Stomach (tissue), 4 donors: Measurements from ENCODE around the gene TBC1D2.

Experiments
- POLR2A ChIP-seq, 4 donors: fragments of 450-650 bp; IDR thresholded peaks; one replicate each; pipeline ENCODE4 v1.6.1; 2016; ENCODE audit warnings: antibody characterized with exemption in 4 of 4, control low read depth in 2 of 4, mild to moderate bottlenecking in 1 of 4, moderate library complexity in 1 of 4
- TF ChIP-seq, protein P1 (sequence below), 7 experiments: fragments of 450-650 bp in 4 of 7; fragments of 200-600 bp in 3 of 7; sonication (generic) in 3 of 7; IDR thresholded peaks; one replicate each; pipeline ENCODE4 v1.5.1; 2016 to 2019; ENCODE audit warnings: antibody characterized with exemption in 7 of 7, control low read depth in 2 of 7, mild to moderate bottlenecking in 1 of 7

DNA sequence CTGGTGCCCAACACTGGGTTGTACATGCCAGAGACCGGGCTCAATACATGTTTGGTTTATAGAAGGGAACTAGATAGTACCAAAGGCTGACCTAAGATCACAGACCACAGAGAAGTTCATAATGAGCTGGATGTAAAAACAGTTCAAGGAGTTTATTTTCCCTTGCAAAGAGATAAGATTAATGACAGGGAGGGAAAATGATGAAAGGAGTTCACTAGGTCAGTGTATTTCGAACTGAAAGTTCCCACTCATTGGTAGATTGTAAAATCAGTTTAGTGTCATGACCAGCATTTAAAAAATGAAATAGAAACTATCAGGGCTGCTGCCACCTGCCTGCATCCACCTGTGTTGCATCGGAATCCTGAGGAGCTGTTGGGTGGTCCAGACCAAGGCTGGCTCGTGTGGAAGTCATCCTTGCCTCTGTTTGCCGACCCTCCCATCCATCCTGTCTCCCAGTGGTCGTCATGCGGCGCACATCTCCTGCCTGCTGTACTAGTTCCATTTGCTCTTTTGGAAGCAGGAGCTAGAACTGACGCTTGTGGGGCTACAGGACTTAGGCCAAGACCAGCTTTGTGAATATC, 21.1 kb downstream of the TBC1D2 start:
- TF ChIP-seq, protein P1, sequence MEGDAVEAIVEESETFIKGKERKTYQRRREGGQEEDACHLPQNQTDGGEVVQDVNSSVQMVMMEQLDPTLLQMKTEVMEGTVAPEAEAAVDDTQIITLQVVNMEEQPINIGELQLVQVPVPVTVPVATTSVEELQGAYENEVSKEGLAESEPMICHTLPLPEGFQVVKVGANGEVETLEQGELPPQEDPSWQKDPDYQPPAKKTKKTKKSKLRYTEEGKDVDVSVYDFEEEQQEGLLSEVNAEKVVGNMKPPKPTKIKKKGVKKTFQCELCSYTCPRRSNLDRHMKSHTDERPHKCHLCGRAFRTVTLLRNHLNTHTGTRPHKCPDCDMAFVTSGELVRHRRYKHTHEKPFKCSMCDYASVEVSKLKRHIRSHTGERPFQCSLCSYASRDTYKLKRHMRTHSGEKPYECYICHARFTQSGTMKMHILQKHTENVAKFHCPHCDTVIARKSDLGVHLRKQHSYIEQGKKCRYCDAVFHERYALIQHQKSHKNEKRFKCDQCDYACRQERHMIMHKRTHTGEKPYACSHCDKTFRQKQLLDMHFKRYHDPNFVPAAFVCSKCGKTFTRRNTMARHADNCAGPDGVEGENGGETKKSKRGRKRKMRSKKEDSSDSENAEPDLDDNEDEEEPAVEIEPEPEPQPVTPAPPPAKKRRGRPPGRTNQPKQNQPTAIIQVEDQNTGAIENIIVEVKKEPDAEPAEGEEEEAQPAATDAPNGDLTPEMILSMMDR (IDR thresholded peaks at IDR 0.05) = peak in 1 of 7 experiments; percentile 47
- TF ChIP-seq POLR2A (IDR thresholded peaks at IDR 0.05) = no peak
